GM20431 (cell line): ENCODE measurements around the gene CLSTN3.
"Not testable (repeated sequence)": the region's sequence is repeated elsewhere in the genome, so short reads cannot be mapped to it uniquely, and the experiment has no call there.

Experiments used
- in situ Hi-C: fragments of 300-500 bp; cut with MseI, MboI; formaldehyde crosslinking; loops from one replicate; pipeline ENCODE4 v1.15.0; 2020; ENCODE audit warnings: low sequenced_read_pairs; ENCODE audit not compliant: unreplicated experiment

CLSTN3 gene

DNA sequence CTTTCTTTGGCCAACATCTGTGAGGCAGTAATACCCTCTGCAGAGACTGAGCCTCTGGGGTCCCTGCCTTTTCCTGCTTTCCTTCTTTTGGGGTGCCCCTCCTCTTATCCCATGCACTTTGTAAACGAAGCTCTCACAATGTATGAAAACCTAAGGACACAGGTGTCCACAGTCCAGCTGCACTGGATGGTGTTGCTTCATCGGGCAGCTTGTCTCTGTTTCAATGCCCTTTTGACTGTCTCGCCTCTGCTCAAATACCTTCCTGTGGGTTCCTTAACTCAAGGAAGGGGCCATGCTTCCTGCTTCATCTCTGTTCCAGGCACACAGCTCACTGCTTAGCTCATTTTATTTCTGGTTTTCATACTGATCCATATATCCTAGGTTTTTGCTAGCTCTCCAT lies 27.6 kb upstream of the CLSTN3 start:
- in situ Hi-C loops, result no loop called here

DNA sequence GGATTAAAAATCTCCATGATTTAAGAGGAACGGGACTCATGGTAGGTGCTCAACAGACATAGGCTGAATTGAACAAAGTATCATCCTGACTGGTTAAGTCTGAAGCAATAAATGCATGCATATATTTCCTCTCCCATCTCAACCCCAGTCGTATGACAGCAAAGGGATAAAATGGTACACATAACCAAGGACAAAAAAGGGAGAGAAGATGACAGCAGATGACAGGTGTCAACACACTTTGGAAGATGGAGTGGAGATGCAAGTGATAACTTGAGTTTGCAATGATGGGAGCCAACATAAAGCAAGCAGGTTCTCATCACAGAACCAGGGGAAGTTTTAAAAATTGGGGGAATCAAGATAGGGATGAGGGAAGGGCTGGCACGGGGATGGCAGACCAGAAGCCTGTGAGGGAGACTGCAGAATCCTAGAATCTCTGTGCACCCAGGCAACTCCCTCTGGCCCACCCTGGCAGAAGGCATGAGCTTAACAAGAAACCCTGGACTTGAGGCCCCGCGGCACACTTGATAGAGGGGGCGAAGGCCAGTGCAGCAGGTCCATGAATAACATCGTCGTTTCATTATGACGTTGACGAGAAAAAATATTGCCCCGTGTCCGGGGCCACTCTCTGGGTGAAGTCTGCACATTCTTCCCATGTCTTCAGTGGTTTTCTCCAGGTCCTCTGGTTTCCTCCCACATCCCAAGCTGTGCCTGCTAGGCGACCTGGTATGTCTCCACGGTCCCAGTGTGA lies 26.2 kb upstream of the CLSTN3 start:
- in situ Hi-C loops, result no loop called here

DNA sequence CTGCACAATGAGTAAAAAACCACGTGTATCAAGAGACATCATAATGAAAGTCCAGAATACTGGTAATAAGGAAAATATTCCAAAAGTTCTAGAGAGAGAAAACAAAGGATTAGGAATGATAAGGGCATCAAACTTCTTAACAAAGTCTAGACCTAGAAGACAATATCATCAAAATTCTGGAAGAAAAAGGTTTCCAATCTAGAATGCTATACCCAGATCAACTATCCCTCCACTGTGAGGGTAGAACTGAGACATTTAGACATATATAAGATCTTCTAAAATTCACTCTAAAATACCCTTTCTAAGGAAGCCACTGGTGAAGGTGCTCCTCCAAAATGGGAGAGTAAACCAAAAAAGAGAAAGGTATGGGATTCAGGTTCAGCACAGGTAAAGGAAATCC lies 24.1 kb upstream of the CLSTN3 start:
- in situ Hi-C loops, result no loop called here

DNA sequence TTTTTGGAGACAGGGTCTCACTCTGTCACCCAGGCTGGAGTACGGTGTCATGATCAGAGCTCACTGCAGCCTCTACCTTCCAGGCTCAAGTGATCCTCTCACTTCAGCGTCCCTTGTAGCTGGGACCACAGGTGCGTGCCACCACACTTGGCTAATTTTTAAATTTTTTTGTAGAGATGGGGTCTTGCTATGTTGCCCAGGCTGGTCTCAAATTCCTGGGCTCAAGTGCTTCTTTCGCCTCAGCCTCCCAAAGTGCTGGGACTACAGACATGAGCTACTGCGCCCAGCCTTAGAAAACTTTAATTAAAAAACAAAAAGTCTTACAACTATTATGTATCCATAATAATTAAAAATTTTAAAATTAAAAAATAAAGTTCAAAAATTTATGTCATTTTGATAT lies 23.0 kb upstream of the CLSTN3 start:
- in situ Hi-C loops, result not testable (repeated sequence)

DNA sequence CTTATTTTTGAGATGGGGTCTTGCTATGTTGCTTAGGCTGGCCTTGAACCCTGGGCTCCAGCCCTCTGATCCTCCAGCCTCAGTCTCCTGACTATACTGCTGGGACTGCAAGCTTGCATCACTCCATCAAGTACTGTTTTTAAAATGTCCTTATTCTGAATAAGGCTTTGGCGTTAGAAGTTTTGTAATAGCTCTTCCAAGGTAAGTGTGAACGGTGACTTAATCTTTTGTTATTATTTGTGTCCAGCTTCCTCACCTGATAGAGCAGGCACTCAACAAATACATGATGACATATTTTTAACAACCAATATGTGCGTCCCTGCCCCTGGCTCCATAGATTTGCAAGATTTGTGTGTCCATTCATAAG lies 22.6 kb upstream of the CLSTN3 start:
- in situ Hi-C loops, result no loop called here

DNA sequence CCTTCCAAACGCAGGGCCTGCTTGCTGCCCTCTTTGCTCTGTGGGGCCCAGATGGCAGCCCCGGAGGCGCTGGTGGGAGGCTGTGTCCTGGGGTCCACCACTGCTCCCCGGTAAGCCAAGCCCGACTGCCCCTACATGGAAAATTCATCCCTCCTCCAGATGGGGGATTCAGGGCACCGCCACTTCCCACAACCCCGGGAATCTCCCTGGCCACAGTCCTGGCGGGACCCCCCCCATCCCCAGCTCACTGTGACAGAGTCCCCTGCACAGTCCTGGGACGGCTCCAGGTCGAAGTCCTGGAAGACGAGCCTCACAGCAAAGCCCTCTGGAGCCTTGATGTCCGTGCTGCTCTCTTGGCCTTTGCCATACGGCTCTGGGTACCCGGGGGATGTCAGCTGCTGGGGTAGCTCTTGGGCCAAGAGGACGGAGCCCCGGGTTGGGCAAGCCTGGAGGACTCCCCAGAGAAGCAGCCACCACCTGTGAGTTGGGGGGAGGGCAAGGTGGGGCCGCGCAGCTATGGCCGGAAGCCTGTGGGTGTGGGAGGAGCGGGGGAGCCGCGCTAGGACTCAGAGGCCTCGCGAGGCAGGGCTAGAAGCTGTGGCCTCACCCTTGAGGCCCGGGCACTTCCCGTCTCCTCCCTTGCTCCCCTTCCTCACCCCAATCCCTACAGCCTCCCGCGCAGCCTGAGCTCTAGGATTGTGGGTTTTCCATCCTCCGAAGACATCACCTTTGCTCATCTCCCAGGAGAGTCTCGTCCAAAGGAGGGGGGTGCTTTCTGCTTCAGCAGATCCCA lies 22.0 kb upstream of the CLSTN3 start:
- in situ Hi-C loops, result no loop called here

DNA sequence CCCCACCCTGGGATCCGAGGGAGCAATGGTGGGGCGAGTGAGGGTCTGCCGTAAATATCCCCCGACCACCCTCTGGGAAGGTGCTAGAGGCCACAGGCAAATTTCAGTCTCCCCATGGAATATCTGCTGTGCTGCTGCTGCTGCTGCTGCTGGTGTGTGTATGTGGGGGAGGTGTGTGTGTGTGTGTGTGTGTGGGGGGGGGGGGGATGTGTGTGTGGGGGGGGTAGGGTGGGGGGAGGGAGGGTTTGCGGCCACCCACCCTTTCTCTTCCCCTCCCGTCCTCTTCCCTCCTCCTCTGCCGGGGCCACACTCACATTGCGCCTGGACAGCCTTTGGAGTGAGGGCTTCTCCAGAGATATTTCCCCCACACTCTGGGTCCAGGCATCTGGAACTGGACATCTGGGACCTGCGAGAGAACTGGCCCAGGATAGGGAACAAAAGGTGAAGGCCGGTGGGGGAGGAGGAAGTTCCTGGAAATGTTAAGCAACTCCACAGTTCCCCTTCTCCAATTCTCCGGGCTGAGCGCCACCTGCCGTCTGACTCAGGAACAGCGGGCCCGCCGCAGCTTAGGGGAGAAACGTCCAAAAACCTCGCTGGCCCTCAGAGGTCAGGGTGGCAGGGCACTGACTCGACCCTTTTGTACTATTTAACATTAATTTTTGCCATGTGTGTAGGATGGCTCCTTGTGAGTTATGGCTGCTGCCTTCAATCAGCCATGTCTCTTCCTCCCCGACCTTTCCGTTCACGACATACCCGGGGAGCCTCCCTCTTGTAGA lies 21.2 kb upstream of the CLSTN3 start, which contains the start of gene C1RL:
Gene C1RL, minus strand, starts transcription at position 419 of the 776 bp plus-strand sequence. Its CDS starts 34 bp downstream, at position 385.
- in situ Hi-C loops, result no loop called here

DNA sequence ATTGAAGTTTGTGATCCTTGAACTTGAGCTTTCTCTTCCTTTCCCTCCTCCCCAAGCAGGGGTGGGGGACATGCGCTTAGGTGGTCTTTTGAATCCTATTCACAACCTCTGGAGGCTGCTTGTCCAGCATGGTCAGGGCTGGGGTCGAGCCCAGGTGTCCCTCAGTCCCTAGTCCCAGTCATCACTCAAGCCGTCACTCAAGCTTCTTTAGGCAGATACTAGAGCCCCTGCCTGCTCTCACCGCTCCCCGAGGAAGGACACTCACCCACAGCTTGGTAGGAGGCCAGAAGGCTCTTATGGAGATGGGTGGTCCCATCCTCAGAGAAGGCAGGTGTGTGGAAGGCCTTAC lies 20.6 kb upstream of the CLSTN3 start:
- in situ Hi-C loops, result no loop called here

DNA sequence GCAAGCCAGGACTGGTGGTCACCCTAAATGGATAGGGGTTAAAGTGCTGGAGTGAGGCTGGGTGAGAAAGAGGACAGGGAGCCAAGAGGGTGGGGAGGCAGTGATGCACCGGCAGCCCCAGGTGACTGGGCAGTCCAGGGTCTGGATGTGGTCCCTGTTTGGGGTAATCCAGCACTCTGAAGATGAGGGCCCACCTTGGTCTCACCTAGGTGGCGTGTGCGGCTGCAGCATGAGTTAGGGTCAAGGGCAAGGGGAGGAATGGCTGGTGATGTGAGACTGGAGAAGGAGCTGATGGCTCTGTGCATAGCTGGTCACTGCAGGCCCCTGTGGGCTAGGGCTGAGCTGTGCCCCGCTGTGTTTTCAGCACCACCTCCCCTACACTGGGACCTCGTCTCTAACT lies 19.5 kb upstream of the CLSTN3 start:
- in situ Hi-C loops, result no loop called here

DNA sequence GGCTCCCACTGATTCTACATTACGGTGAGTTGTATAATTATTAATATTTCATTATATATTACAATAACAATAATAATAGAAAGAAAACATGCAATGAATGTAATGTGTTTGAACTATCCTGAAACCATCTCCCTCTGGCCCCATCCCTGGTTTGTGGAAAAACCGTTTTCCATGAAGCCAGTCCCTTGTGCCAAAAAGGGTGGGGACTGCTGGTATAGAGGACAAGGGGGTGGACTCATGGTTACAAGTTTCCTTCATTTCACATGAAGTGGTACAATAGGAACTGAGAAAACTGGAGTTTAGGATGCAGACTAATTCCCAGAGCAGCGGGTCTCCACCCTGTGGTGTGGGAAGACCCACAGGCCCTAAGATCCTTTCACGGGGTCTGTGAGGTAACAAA lies 18.1 kb upstream of the CLSTN3 start:
- in situ Hi-C loops, result no loop called here

DNA sequence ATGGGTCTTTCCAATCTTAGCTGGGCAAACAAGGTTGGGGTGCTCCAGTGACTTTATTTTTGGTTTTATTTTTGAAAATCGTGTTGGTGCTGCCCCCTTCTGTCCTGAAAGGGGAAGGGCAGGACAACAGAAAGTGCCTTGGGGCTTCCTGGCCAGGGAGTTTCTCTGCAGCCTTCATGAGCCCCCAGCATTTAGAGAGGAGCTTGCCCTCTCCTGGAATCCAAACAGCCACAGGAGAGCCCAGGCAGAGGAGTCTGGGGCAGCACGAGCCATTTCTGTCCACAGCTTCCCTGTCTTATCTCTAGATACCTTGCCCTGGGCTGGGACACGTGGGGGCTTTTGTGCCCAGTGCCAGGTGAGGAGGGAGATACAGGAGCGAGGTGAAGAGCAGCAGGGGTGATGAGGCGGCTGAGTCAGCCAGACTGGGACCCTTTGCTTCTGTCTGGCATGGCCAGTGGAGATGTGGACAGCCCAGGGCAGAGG lies 16.7 kb upstream of the CLSTN3 start:
- in situ Hi-C loops, result no loop called here

DNA sequence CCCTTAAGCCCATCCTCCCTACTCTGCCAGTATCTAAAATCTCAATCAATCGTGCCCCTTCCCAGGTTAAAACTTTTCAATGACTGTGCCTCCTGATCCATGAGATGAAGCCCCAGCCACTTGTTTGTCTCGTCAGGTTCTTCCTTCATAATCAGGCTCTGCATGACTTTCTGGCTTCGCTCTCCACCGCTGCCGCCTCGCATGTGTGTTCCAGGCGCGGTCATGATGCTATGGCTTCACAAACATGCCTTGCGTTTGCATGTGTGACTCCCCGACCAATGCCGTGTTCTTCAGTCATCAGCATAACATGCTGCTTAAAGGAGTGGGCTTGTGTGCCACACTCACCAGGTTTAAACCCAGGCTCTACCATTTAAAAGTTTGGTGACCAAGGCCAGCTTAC lies 16.2 kb upstream of the CLSTN3 start:
- in situ Hi-C loops, result no loop called here

DNA sequence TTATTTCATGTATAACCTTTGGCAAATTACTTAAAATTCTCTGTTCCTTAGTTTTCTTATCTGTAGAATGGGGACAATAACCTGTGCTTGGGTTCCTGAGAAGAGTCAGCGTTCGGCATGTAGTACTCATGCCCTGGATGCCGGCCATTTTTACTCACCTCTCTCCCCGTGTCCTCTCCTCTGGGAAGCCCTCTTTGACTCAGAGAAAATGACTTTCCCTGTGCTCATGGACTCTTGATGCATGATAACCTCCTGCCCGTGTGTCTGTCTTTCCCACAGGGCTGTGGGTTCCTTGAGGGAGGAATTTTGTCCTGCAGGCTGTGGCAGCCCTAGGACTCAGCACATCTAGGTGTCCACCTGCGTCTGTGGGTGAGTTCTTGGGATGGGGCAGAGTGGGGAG lies 15.3 kb upstream of the CLSTN3 start:
- in situ Hi-C loops, result no loop called here

DNA sequence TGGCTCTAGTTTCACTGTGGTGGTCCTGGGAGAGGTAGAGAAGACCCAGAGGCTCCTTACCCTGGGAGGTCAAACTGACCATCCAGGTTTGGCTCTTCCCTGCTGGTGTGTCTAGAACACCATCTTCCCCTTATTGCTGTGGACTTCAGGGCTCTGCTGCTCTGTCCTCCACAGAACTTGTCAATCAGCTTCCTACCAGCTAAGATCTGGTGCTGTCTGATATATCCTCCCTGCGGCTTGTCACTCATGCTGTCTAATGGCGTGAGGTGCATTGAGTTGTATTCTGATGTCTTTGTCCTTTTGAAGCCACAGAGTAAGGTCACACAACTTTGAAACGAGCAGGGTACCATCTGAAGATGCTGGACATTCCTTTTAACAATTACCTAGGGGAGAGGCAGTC lies 14.0 kb upstream of the CLSTN3 start:
- in situ Hi-C loops, result no loop called here

DNA sequence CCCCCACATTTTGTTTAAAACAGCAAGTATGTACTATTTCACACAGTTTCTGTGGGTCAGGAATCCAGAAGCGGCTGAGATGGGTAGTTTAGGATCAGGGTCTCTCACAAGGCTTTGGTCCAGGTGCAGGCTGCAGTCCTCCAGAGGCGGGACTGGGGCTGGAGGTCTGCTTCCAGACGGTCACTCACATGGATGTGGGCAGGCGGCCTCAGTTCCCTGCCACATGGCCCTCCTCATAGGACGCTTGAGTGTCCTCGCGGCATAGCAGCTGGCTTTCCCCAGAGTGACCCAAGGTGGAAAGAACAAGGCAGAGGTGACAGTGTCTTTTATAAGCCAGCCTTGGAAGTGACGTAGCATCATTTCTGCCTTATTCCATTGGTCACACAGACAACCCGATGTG lies 13.3 kb upstream of the CLSTN3 start:
- in situ Hi-C loops, result no loop called here

DNA sequence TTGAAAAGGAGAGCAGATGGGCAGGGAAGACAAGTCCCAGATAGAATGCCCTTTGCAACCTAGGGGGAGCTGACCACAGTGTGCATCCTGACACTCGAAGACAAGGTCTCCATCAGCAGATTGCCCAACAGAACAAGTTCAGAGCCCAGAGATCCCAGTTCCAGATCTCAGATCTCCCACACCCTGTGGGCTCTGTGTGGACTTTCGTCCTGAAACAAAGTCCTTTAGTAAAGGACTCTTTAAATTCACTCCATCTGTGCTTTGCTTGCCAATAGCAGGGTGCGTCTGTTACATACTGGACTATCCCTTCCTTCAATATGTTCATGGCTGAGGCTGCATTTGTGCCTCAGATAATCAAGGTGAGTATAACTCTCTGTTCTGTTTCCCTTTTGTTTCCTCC lies 12.5 kb upstream of the CLSTN3 start:
- in situ Hi-C loops, result no loop called here

DNA sequence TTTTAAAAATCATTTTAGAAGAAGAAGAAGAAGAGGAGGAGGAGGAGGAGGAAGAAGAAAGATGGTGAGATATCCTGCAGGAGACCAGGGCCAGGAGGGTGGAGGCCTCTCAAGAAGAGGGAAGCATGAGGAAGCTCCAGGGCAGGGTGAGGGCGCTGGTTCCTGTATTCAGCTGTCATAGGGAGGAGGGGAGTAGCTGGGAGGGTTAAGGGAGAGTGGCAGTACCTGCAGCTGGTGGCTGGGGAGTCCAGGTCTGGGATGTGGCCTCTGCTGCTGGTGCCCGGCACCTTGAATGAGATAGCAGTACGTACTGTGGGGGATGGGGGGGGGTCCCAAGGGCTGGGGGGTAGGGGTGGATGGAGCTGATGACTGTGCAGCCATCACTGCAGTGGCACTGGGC lies 11.3 kb upstream of the CLSTN3 start:
- in situ Hi-C loops, result no loop called here

DNA sequence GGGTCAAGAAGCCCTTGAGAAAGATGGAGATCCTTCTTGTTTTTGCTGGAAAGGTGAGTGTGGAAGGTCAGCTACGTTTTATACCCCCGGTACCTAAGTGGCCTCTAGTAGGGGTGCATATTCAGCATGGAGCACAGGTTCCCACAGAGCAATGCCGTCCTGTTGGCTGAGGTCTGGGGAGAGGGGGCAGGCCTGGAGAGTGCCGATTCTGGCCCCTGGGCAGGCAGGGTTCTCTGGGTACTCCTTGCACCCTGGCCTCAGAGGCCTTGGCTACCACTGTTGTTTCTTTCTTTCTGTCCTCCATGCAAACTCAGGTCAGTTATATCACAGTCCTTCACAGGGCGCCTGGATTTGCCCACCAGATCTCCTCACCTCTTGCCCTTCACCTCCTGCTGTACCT lies 10.0 kb upstream of the CLSTN3 start:
- in situ Hi-C loops, result no loop called here

DNA sequence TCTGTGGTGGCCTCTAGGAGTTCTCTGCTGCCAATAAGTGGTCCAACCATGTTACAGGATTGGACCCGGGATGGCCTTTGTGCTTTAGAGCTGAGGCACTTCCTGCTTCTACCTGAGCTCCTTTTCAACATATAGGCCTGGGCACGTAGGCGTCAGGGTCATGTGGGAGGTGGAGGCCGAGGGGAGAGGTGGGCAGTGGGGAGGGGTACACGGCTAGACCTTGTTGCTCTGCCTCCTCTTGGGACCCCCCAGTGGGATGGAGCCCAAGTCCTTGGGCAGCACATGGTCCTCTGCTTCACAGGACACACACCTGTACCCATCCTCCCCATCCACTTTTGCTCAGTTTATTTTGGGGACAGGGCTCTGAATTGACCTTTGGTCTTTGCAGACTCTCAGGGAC lies 8.8 kb upstream of the CLSTN3 start:
- in situ Hi-C loops, result no loop called here

DNA sequence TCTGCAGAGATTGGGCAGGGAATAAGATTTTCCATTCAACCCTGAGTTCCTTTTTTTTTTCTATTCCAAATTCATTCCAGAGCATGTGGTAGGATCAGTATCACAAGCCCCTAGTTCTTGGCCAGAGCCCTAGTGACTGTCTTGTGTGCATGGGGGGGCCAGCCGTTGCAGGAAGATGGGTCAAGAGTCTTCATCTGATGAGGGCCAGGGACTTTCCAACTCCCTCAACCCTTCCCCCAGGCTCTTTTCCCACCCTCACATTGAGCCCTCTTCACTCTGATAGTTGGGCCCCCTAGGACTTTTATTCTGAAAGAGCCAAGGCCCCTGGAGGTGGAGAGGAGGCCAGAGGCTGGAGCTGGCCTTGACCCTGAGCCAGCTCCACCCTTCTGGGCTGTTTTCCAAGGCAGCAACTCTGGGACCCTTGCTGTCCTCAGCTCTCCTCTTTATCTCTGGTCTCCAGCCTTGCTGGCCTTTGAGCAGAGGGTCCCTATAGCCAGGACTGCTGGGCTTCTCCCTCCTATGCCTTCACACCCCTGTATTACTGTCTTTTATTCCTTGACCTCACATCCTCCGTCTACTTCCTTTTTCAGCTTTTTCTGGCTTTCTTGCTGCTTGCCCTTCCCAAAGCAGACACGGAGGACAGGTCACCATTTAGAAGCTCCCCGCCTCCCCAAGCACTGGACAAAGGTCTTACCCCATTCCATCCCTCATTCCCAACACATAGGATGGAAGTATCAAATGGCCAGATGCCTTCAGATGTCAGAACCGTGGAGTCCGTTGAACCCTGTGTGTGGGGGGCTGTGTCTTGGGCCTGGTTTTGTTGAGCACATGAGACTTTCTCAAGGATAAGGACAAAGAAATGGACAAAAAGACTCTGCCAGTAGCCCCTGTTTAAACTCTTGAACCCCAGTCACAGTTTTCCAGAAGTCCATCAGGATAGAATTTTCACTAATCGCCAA lies 7.1 kb upstream of the CLSTN3 start:
- in situ Hi-C loops, result no loop called here
